Thyroid gland (tissue), 4 donors: Measurements from ENCODE around the gene KRT81. TPM values are rescaled to one million over a fixed set of nuclear protein-coding genes. Genes with fewer than 3 reads are reported as not detected.

Experiments used
- DNase-seq, 2 donors: peaks; one replicate each; pipeline ENCODE4 v3.0.0-alpha.2; 2019
- H3K27ac ChIP-seq, 3 donors: fragments of 200-600 bp; sonication (generic); 1 replicate in 2 of 3; 2 replicates in 1 of 3; pipeline ENCODE4 v1.5.1; 2016 to 2019; ENCODE audit warnings: mild to moderate bottlenecking in 1 of 3, moderate library complexity in 1 of 3
- H3K27me3 ChIP-seq: fragments of 200-600 bp; sonication (generic); one replicate; pipeline ENCODE4 v1.5.1; 2019
- H3K36me3 ChIP-seq, 2 donors: fragments of 200-600 bp; sonication (generic); one replicate each; pipeline ENCODE4 v1.5.1; 2016 to 2019
- H3K4me1 ChIP-seq, 2 donors: fragments of 200-600 bp; sonication (generic); one replicate each; pipeline ENCODE4 v1.5.1; 2017 to 2019
- H3K4me3 ChIP-seq, 3 donors: fragments of 200-600 bp; sonication (generic); replicated peaks in 1 of 3; 1 replicate in 2 of 3; 2 replicates in 1 of 3; pipeline ENCODE4 v1.5.1; 2016; ENCODE audit warnings: mild to moderate bottlenecking in 1 of 3
- H3K9me3 ChIP-seq: fragments of 200-600 bp; sonication (generic); one replicate; pipeline ENCODE4 v1.5.1; 2017
- CTCF ChIP-seq, 6 experiments: fragments of 200-600 bp in 3 of 6; fragments of 450-650 bp in 3 of 6; sonication (generic) in 3 of 6; IDR thresholded peaks; one replicate each; pipeline ENCODE4 v1.5.1; 2016 to 2019; ENCODE audit warnings: antibody characterized with exemption in 6 of 6, mild to moderate bottlenecking in 2 of 6, inconsistent platforms in 1 of 6, moderate library complexity in 1 of 6
- POLR2A ChIP-seq, 2 donors: fragments of 450-650 bp; IDR thresholded peaks; one replicate each; pipeline ENCODE4 v1.6.1; 2017; ENCODE audit warnings: antibody characterized with exemption in 2 of 2, mild to moderate bottlenecking in 2 of 2, moderate library complexity in 1 of 2
- WGBS, 2 donors: methylation state at CpG; one replicate each; pipeline ENCODE4 v1.1.5; 2017; 5-methylcytosine and 5-hydroxymethylcytosine counted together
- intact Hi-C: fragments of 100-400 bp; cut with DNase I; formaldehyde crosslinking; loops from one replicate; pipeline ENCODE4 v1.15.1; 2023
- total RNA-seq, 4 donors: library from RNA; depleted of rRNA; stranded (reverse); fragments of >200 nt; gene quantifications; one replicate each; pipeline ENCODE4 v1.2.3, GENCODE V29; 2016

Gene KRT81
- total RNA-seq, 4 donors from 2014 or later = 0.11 to 0.71 TPM; not detected in 2

GRCh38 chr12:52319097-52319496 lies 27.8 kb upstream of the KRT81 start:
- WGBS, 2 donors = 83 to 84% methylated on average over 11 of the region's 11 CpGs
- Histone ChIP-seq H3K27me3 (no peaks in the 10 kb centered on the region), H3K4me1 (peaks cover 7 to 12% of the 10 kb centered on the region in 2 donors), H3K36me3 (no peaks in the 10 kb centered on the region), H3K9me3 (no peaks in the 10 kb centered on the region), H3K4me3 (no peak overlapping the region), H3K27ac (no peak overlapping the region)
- DNase-seq = no peak
- TF ChIP-seq POLR2A (IDR thresholded peaks at IDR 0.05) (no peak), CTCF (IDR thresholded peaks at IDR 0.05) (no peak)
- intact Hi-C loops = no loop called here

DNA sequence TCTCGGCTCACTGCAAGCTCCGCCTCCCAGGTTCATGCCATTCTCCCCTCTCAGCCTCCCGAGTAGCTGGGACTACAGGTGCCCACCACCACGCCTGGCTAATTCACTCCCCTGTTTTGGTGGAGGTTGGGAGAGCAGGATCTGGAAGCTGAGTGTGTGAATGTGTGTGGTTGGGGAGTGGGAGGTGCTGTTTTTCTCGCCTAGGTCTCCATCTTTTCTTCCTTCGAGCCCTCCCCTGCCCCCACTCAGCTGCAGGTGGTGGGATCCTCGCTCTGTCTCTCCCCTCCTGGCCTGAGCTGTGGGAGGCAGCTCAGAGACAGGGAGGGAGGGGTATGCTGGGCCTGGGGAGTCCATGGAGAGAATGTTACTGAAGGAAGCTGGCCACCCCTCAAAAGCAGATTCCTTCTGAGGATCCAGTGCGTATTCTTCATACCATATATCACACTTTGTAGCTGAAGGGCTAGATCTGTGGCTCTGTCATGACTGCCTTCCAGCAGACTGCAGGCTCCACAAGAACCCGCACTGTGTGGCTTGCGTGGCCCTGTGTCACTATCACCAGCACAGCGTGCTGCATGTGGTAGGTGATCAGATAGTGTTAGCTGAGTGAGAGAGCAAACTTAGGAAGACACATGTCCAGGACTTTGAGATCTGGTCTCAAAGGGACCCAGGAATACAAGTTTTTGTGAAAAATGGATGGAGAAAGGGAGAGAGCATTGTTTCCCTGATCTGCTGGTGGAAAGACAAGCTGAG lies 27.1 kb upstream of the KRT81 start:
- intact Hi-C loops = no loop called here
- no peak for DNase-seq

DNA sequence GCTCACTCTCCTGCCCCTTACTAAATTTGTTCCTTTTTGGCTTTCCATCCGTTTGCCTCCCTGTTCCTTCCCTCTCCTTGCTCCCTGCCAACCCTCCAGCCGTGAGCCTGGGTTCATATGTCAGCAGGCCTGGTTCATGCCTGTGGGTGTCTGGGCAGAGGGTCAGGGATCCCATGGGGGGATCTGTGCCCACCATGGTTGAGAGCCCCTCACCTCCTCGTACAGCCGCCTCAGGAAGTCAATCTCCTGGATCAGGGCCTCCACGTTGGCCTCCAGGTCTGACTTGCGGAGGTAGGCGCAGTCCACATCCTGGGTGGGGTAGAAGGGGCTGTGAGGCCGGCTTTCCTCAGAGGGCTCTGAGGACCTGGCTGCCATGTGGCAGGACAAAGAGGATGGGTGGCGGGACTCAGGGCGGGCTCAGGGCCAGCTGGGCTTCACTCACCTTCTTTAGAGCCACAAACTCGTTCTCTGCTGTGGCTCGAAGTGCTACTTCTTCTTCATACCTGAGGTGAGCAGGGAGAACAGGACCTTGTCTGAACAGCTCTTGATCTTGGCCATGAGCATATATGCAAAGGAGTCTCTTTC lies 26.2 kb upstream of the KRT81 start:
- 81 to 84% methylated on average over 12 of the region's 12 CpGs for WGBS, 2 donors
- DNase-seq = no peak
- no peaks in the 10 kb centered on the region for H3K27me3 ChIP-seq
- no peak overlapping the region for H3K27ac ChIP-seq
- H3K36me3 ChIP-seq = no peaks in the 10 kb centered on the region
- no peak overlapping the region for H3K4me3 ChIP-seq
- intact Hi-C loops = no loop called here
- no peaks in the 10 kb centered on the region for H3K9me3 ChIP-seq
- peaks cover 7 to 12% of the 10 kb centered on the region in 2 donors for H3K4me1 ChIP-seq
- no peak for TF ChIP-seq POLR2A (IDR thresholded peaks at IDR 0.05)
- no peak for TF ChIP-seq CTCF (IDR thresholded peaks at IDR 0.05)

More for the DNA sequence above, 27.1 kb upstream of the KRT81 start:
- Histone ChIP-seq H3K4me1 (peaks cover 7 to 12% of the 10 kb centered on the region in 2 donors), H3K27me3 (no peaks in the 10 kb centered on the region), H3K9me3 (no peaks in the 10 kb centered on the region), H3K36me3 (no peaks in the 10 kb centered on the region), H3K27ac (no peak overlapping the region), H3K4me3 (no peak overlapping the region)
- TF ChIP-seq POLR2A (IDR thresholded peaks at IDR 0.05) = no peak
- no peak for TF ChIP-seq CTCF (IDR thresholded peaks at IDR 0.05)
- 85 to 86% methylated on average over 10 to 11 of the region's 11 CpGs for WGBS, 2 donors

DNA sequence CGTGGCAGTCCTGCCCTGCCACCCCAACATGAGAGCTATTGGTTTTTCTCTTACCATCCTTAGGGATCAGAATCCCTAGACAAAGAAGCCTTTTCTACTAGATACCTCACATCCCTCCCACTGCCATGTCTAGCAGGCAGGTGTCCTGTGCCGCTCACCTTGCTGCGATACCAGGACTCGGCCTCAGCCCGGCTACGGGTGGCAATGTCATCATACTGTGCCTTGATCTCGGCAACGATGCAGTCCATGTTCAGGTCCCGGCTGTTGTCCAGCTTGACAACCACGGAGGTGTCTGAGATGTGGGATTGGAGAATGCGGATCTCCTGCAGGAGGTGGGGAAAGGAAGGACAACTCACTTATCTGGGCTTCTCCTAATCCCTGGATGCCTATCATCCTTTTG lies 25.4 kb upstream of the KRT81 start:
- DNase-seq = no peak

More for the DNA sequence above, 25.4 kb upstream of the KRT81 start:
- no peak overlapping the region for H3K4me3 ChIP-seq
- H3K4me1 ChIP-seq = peaks cover 7 to 10% of the 10 kb centered on the region in 2 donors
- intact Hi-C loops = no loop called here
- WGBS, 2 donors = 86 to 94% methylated on average over 11 of the region's 11 CpGs
- no peak overlapping the region for H3K27ac ChIP-seq
- TF ChIP-seq CTCF (IDR thresholded peaks at IDR 0.05) = no peak
- TF ChIP-seq POLR2A (IDR thresholded peaks at IDR 0.05) = no peak
- H3K9me3 ChIP-seq = no peaks in the 10 kb centered on the region
- no peaks in the 10 kb centered on the region for H3K27me3 ChIP-seq
- H3K36me3 ChIP-seq = no peaks in the 10 kb centered on the region
